Psoas muscle (tissue), 8 donors: ENCODE data around the gene APOL5. TPM values are rescaled to one million over a fixed set of nuclear protein-coding genes. Genes with fewer than 3 reads are reported as not detected.
A peak's percentile ranks its signal among the peaks of the same experiment; 100 is the strongest.

Experiments
- ATAC-seq, 4 donors: fragments of 200-7000 bp; cut with Tn5 transposase; one replicate each; pipeline ENCODE4 v1.9.1; 2020; ENCODE audit warnings: moderate library complexity in 3 of 4, mild to moderate bottlenecking in 2 of 4
- DNase-seq, 2 donors: peaks; one replicate each; pipeline ENCODE4 v3.0.0-alpha.2; 2020
- H3K27ac ChIP-seq: fragments of 200-600 bp; one replicate; pipeline ENCODE4 v1.8.0; 2022
- H3K27me3 ChIP-seq, 3 donors: fragments of 200-600 bp in 1 of 3; one replicate each; pipeline versions ENCODE4 v1.6.1 to v1.8.0; 2013 to 2022; ENCODE audit warnings: low read length in 2 of 3, mild to moderate bottlenecking in 2 of 3, moderate library complexity in 1 of 3; ENCODE audit not compliant: insufficient read depth in 3 of 3
- H3K36me3 ChIP-seq, 2 donors: fragments of 200-600 bp in 1 of 2; one replicate each; pipeline versions ENCODE4 v1.6.1 to v1.8.0; 2013 to 2022; ENCODE audit warnings: low read depth in 1 of 2, mild to moderate bottlenecking in 1 of 2, moderate library complexity in 1 of 2; ENCODE audit not compliant: insufficient read depth in 1 of 2
- H3K4me1 ChIP-seq: fragments of 200-600 bp; one replicate; pipeline ENCODE4 v1.8.0; 2022
- H3K4me3 ChIP-seq: fragments of 200-600 bp; one replicate; pipeline ENCODE4 v1.8.0; 2022; ENCODE audit warnings: mild to moderate bottlenecking
- H3K9me3 ChIP-seq: fragments of 200-600 bp; one replicate; pipeline ENCODE4 v1.8.0; 2022
- WGBS, 3 donors: extraction: QIAGEN DNeasy Blood & Tissue Kit; methylation state at CpG; one replicate each; pipeline versions ENCODE4 v1.1.6 to v1.1.7; 2013; 5-methylcytosine and 5-hydroxymethylcytosine counted together
- intact Hi-C, 2 donors: fragments of 100-400 bp; cut with DNase I; formaldehyde crosslinking; loops; one replicate each; pipeline versions ENCODE4 v1.11.0 to v1.14.2; 2022
- polyA plus RNA-seq, 3 donors: library from polyadenylated mRNA; stranded (reverse); fragments of 200-250 nt; gene quantifications; one replicate each; pipeline ENCODE4 v1.2.3, GENCODE V29; 2013
- total RNA-seq, 4 donors: library from RNA; stranded (reverse); fragmentation: NEBNext Ultra II Directional in 2 of 4; extraction: Animal tissue kit (Norgen Biotek cat#: 25700) in 2 of 4; gene quantifications; one replicate each; pipeline versions ENCODE4 v1.2.1 to v1.2.4, GENCODE V29; 2021 to 2023
- TF ChIP-seq, protein P1 (sequence below): fragments of 200-600 bp; IDR thresholded peaks from one replicate; pipeline ENCODE4 v1.8.0; 2022; ENCODE audit warnings: antibody characterized with exemption
- donor health status: healthy with polysubstance abuse.
- donor health status: DM: no; HTN: no; CAD: no; lungs with moderate emphysema.
- donor health status: Bipolar disorder and iron deficiency.
- donor health status: healthy.
- donor health status: DM: yes; HTN: yes; CAD: no.
- donor health status: DM: no; HTN: no; CAD: no.
- donor health status: DM: no; HTN: no; CAD: no.
- donor health status: DM: yes; HTN: yes; CAD: no.

The APOL5 gene
- total and polyA plus RNA-seq, 7 donors, result 0.04 to 0.45 (median 0.10) TPM; not detected in 3

DNA sequence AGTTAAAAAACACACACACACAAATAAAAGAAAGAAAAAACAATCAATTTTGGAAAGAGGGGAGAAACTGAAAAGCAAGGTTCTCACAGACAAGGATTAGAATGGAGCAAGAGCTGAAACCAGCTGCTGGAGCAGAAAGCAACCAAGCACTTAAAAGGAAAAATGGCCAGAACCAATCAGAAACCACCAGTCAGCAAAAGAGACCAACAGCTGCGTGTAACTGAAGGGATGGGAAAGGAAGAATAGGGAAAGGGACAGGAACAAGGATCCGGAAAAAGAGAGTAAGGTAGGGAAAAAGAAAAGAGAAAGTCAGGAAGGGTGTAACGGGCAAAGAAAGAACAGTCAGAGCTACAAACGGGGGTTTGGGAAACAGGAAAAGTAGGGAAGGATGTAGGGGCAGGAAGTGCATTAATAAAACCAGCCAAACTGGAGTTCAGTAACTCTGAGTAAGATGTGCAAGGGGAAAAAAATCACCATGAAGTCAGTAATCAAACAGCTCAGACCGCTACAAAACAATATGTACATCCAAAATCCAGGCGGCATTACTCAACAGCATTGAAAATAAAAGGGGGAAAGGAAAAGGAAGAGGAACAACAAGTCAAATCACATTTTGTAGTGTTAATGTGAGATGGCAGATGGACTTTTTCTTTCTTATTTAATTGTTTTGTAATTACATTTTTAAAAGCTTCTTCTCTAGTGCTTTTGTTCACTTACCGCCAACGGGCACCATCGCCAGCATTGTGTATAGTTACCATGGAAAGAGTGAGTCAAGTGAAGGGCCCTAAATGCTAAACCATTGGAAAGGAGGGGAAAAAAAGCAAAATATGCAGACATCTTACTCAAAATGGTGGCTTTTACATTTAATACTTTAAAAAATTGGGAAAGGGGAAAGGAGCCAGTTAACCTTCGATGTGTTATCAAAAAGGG is 49.2 kb downstream of the APOL5 start:
- peak in 3 of 4 donors; percentile 44 to 57 (median 53) for ATAC-seq
- intact Hi-C loops, result no loop called here
- H3K27ac ChIP-seq, result peak overlapping the region; percentile 7
- H3K4me1 ChIP-seq, result peaks cover 25% of the 10 kb centered on the region
- peaks cover 0 to 17% of the 10 kb centered on the region in 2 donors for H3K36me3 ChIP-seq
- no peak overlapping the region for H3K4me3 ChIP-seq
- no peak for DNase-seq
- no peaks in the 10 kb centered on the region for H3K9me3 ChIP-seq
- no peaks in the 10 kb centered on the region for H3K27me3 ChIP-seq
- WGBS, 3 donors, result 55 to 64% (median 58%) methylated on average over 10 of the region's 10 CpGs
- TF ChIP-seq, protein P1, sequence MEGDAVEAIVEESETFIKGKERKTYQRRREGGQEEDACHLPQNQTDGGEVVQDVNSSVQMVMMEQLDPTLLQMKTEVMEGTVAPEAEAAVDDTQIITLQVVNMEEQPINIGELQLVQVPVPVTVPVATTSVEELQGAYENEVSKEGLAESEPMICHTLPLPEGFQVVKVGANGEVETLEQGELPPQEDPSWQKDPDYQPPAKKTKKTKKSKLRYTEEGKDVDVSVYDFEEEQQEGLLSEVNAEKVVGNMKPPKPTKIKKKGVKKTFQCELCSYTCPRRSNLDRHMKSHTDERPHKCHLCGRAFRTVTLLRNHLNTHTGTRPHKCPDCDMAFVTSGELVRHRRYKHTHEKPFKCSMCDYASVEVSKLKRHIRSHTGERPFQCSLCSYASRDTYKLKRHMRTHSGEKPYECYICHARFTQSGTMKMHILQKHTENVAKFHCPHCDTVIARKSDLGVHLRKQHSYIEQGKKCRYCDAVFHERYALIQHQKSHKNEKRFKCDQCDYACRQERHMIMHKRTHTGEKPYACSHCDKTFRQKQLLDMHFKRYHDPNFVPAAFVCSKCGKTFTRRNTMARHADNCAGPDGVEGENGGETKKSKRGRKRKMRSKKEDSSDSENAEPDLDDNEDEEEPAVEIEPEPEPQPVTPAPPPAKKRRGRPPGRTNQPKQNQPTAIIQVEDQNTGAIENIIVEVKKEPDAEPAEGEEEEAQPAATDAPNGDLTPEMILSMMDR, result no peak

DNA sequence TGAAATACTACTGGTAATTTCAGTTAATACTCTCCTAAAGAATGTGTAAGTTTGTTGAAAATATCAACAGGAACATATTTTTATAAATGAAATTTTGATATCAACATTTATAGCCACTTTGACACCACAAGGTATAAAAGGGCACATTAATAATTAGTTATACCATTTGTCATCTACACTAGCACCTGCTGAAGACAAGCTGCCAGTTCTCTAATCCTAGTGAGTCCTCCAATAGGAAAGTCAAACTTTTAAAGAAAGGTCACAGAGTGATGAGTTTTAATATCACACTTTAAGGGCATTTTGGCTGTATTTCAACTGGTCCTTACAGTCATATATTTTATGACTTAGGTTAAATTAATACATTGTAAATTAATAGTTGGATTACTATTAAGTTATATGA is 52.3 kb downstream of the APOL5 start:
- H3K27me3 ChIP-seq, result no peaks in the 10 kb centered on the region
- no peaks in the 10 kb centered on the region for H3K9me3 ChIP-seq
- peak overlapping the region; percentile 17 for H3K27ac ChIP-seq
- peaks cover 25% of the 10 kb centered on the region for H3K4me1 ChIP-seq
- no peak for DNase-seq
- TF ChIP-seq, protein P1, result no peak
- H3K36me3 ChIP-seq, result peaks cover 0 to under 1% of the 10 kb centered on the region in 2 donors
- peak in 3 of 4 donors; percentile 54 to 65 (median 55) for ATAC-seq
- intact Hi-C loops, result no loop called here
- H3K4me3 ChIP-seq, result no peak overlapping the region

DNA sequence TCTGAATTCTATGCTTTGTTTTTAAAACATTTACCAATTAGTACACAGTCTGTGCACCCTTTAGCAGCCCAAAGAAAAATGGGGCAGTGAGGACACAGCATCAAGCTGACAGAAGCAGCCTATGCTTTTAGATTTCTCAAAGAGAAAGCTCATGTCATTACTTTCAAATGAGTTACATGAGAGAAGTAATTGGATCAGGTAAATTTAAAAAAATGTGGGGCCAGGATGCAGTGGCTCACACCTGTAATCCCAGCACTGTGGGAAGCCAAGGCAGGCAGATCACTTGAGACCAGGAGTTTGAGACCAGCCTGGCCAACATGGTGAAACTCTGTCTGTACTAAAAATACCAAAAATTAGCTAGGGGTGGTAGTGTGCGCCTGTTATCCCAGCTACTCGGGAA is 57.7 kb downstream of the APOL5 start:
- H3K4me1 ChIP-seq, result peaks cover 19% of the 10 kb centered on the region
- peak overlapping the region; percentile 0 for H3K27ac ChIP-seq
- H3K4me3 ChIP-seq, result no peak overlapping the region
- WGBS, 3 donors, result 40 to 84% (median 54%) methylated on average over 2 of the region's 2 CpGs
- H3K36me3 ChIP-seq, result peaks cover 0 to 7% of the 10 kb centered on the region in 2 donors
- intact Hi-C loops, result no loop called here
- TF ChIP-seq, protein P1, result no peak
- no peaks in the 10 kb centered on the region for H3K27me3 ChIP-seq
- ATAC-seq (no peak), DNase-seq (no peak)
- no peaks in the 10 kb centered on the region for H3K9me3 ChIP-seq

DNA sequence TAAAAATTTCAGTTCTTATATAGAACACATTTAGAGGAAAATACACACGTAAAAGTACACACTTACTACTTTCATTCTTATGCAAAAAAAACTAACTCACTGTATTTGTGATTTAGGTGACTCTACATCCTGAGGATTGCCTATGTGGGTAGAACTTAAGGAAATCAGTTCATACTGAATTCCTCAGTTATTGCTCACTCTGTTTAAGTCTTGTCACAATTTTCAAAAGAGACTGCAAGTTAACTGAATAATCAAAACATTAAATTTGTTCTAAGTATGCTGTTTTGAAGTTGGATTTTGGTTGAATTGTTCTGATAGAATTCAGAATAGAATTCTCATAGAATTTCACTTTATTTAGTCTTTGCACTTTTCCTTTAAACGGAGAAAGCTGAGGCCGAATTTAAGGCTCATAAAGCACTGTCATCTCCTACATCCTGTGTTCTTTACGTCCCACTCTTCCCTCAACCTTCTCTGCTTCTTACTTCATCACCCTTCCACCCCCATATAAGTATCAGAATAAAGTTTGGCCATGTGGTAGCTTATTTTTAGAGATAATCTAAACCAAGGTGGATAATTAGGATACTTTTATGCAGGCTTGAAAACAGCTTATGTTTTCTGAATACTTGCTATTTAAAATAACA is 59.8 kb downstream of the APOL5 start:
- Histone ChIP-seq H3K4me3 (no peak overlapping the region), H3K27ac (no peak overlapping the region), H3K4me1 (peaks cover 34% of the 10 kb centered on the region), H3K9me3 (no peaks in the 10 kb centered on the region), H3K36me3 (peaks cover 0 to 18% of the 10 kb centered on the region in 2 donors), H3K27me3 (no peaks in the 10 kb centered on the region)
- TF ChIP-seq, protein P1, result no peak
- DNase-seq (no peak), ATAC-seq (no peak)
- intact Hi-C loops, result no loop called here
- 84 to 88% (median 85%) methylated on average over 4 of the region's 4 CpGs for WGBS, 3 donors

Other genes starting within 250 kb of the APOL5 start
- gene RASD2, start 177.0 kb upstream of the APOL5 start, total RNA-seq, result 1 to 10 TPM; 3.5 to 6.1 (median 3.7) TPM
- 1 to 10 TPM; 2.0 to 2.1 (median 2.1) TPM for gene RASD2, start 177.0 kb upstream of the APOL5 start, polyA plus RNA-seq
- 1,000 to 10,000 TPM; 6,836 to 9,981 (median 8,612) TPM for gene MB, start 100.5 kb upstream of the APOL5 start, total RNA-seq
- over 10,000 TPM in 2 of 3 donors, 1,000 to 10,000 TPM in 1; 9,385 to 12,606 (median 10,019) TPM for gene MB, start 100.5 kb upstream of the APOL5 start, polyA plus RNA-seq
- gene APOL6, start 69.4 kb upstream of the APOL5 start, total RNA-seq, result 1 to 10 TPM; 1.8 to 9.5 (median 6.1) TPM
- gene APOL6, start 69.4 kb upstream of the APOL5 start, polyA plus RNA-seq, result 1 to 10 TPM in 2 of 3 donors, under 1 TPM in 1; 0.87 to 2.4 (median 1.0) TPM